GM18499 (cell line): ENCODE results near the gene ISLR.

ENCODE experiments used
- ATAC-seq: cut with Tn5 transposase; IDR thresholded peaks from one replicate; pipeline ENCODE4 v1.9.1; 2021; ENCODE audit warnings: moderate number of reproducible peaks; ENCODE audit not compliant: insufficient read depth, unreplicated experiment

The ISLR gene

DNA sequence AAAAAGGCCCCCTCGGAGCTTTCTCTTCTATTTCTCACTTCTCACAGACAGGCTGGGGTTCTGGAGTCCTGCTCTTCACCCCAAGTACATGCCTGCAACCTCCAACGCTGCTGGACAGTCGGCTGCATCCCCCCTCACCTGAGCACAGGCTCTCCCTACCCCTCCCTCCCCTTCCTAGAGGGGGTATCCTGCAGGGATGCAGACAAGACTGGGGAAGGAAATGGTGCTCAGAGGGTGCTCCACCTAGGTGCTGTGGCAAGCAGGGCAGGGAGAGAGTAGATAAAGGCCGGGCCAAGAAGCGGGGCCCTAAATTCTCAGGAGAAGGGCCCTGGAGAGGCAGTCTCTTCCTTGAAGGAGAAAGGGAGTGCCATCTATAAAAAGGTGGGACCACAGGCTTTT is 36.0 kb downstream of the ISLR start:
- ATAC-seq, result no peak

DNA sequence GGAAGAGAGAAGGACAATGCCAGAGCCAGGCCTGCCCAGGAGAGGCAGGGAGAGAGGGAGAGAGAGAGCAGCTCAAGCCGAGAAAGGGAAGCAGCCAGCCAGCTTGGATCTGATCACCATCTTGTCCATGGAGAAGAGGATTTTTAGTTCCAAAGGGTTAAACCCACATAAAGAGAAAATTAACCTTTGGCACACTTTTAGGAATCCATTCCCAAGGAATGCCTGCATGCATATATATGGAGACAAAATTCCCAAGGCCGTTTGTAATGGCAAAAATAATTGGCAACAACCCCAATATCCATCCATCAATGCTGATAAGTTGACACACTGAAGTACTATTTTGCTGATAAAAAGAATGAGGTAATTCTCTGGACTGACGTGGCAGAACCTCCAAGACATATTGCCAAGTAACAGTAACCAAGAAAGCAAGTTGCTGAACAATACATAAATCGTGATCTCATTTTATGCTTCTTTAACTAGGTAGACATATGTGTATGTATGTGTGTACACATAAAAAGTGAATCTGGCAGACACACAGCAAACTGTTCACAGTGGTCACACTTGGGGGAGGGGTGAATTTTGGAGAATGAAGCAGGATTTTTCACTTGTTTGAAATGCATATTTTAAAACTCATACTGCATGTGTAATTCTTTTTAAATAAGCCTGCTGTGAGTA is 36.6 kb downstream of the ISLR start:
- no peak for ATAC-seq

DNA sequence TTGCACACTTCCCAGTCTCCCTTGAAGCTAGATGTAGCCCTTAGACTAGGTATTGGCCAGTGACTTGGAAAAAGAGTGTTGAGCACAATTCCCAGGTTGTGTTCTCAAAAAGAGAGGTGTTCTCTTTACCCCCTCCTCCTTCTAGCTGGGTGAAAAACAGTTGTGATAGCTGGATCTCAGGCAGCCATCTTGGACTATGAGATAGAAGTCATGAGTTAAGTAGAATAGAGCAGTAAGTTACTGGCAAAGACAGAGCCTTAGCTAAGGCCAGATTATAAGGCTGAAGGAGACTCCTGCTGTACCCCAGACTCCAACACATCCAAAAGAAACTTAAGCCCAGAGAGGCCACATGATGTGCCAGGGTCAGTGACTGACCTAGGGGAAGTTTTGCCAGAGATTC is 37.2 kb downstream of the ISLR start:
- no peak for ATAC-seq

DNA sequence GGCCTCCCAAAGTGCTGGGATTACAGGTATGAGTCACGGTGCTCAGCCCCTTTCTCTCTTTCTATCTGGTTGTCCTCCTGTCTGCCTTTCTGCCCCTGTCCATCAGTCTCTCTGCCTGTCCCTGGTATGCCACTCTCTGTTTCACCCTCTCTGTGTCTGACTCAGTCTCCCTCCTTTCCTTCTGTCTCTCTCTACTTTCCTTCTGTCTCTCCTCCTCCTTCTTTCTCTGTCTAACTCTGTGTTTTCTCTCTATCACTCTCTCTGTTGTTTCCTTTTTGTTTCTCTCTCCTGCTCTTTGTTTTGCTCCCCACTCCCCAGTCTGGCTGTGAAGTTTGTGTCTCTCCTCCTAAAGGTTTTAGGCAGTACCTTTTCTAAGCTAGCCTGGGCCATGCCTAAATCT is 38.1 kb downstream of the ISLR start:
- no peak for ATAC-seq

DNA sequence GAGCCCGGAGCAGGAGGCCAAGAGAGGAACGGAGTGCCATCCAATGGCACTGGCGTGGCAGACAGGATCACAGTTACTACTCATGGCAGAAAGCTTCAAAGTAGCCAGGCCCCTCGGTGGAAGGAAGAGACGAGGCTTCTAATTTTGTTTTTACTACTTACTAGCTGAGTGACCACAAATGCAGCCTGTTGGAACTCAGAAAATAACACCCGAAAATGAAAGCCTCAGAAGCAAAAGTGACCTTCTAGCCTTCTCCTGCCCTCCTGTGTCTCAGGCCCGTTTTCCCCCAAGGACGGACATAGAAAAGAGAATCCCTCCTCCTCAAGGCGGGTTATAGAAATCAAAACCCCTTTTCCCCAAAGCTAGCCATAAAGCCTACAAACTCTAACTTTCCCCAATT is 39.0 kb downstream of the ISLR start:
- ATAC-seq, result no peak

DNA sequence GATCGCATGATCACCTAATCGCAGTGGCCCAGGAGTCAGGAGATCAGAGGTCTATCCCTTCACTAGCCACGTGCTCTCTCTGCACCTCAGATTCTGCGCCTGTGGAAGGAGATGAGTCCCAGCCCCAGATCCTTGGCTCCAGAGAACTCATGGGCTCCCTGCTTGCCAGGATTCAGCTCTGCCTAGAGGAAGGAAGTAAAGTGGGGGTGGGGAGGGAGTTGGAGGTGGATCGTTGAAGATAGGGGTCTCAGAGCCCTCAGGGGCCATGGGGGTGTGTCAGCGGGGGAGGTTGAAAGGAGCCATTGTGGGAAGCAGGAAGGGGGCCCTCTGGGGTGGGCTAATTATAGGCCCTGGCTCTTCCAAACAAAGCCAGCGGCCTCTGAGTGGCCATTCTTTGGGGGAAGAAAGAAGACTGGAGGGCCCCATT is 40.4 kb downstream of the ISLR start:
- ATAC-seq, result no peak

DNA sequence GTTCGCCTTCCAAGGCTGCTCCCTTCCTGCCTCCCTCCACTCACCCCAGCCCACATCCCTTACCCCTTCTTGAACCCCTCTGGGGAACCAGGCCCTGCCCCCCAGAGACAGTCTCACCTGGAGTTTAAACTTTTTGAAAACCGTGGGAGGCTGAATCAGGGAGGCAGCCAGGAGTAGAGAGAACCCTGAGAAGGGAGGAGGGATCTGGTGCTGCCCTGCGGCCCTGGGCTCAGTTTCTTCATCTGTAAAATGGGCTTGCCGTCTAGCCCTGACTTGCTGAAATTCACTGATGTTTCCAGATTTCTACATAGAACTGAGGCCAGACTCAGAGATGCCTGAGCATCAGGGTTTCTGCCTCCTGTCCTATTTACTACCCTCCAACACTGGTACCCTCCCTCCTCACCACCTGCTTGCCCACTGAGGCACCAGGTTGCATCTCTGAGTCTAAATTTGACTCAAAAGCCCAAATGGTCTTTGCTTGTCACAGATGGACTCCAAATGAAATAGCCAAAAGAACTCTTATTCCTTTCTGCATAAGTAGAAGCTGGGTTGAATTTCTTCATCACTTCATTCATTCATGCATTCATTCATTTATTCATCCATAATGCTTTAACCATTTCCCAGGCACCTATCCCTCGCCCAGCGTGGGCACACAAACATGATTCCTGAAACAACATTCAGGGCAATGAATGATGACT is 41.0 kb downstream of the ISLR start:
- ATAC-seq, result no peak

DNA sequence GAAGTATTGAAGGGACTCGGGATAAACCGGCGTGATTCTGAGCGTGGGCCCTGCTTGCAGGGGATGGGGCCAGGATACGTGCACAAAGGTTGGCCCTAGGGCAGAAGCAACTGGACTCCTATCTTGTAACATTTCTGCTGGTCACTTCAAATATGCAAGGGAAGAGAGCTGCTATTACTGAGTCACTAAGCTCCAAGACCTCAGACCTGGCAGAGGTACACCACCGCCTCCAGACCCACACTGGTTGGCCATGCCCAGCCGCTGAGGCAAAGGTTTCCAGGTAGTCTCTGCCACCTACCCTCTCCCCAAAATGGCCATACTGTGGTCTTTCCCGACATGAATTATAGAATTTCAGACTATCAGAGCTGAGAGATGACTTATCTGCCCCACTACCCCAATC is 42.4 kb downstream of the ISLR start:
- ATAC-seq, result no peak

DNA sequence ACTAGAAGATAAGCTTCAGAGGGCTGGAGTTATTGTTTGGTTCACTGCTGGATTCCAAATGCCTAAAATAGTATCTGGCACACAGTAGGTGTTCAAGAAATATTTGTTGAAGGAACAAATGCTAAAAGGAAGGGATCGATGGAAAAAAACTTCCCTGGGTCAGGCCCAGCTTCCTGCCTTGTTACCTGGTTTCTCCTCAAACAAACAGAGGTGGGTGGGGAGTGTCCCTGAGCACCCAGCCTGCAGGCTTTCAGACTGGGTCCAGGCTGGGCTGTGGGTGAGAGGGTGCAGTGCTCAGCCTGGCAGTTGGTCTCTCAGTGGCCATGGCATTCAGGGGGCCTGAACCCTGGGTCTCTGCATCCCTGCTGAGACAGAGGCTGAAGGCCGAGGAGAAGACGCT is 43.4 kb downstream of the ISLR start:
- ATAC-seq, result no peak

DNA sequence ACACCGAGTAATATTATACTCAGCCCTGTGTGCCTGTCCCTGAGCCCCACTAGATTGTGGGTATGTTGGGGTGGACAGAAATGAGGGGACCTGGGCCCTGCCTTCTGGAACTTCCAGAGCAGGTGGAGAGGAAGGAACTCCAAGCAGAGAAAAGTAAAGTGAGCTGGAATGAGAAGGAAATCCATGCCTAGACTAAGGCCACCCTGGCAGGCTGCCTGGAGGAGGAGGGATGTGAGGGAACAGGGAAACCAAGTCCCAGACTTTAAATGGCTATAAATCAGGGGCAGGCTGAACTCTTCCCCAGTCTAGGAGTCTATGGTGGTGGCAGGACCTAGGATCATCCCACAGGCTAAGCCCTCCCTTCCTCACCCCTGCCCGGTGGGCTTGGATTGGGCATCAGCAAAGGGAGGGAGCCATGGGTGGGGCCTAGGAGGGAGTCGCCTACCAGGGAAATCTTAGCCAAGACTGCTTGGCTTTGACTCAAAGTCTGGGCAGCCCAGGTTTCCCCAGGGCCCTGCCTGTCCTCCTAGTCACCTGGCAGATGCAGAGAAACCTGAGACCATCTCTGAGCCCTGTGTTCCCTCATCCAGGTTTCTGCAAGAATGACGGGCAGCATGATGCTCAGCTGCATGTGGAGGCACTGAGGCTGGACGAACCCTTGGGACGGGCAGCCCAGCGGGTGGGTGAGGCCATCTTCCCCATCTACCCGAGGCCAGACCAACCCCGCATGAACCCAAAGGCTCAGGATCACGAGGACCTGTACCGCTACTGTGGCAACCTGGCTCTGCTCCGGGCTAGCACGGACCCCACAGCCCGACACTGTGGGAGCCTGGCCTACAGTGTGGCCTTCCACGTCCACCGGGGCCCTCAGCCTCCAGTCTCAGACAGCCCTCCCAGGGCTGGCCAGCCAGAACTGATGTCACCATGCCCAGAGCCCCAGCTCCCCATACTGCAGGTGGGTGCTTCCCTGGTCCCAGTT is 44.7 kb downstream of the ISLR start:
- no peak for ATAC-seq

DNA sequence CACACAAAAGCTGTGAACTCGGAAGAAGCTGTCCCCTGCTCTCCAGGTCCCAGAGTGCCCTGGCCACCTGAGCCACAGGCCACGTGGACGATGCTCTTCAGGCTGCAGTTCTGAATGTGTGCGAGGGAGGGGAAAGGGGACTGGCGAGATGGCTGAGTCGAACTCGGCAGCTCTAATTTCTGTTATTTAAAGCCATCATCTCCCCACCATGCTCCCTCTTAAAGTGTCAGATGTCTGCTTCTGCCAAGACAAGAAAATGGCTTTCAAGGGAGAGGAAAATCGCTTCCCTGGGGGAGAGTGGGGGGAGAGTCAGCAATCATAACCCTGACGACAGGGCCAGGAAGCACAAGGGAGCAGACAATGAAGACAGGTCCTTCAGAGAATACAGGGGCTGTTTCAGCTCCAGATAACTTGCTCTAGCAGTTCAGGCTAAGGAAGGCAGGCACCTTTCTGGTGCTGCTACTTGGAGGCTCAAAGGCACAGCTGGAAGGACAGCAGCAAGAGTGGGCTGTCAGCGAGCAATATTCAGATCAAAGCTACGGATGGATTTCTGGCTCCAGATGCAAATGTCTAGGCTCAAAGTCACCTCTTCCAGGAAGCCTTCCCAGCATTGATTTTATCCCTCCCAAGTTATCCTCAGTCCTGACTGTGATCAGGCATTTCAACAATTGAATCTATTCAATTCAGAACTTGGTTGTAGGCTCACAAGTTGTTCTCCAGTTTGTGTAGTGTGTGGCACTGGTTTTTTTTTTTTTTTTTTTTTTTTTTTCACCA is 47.2 kb downstream of the ISLR start:
- ATAC-seq, result no peak

DNA sequence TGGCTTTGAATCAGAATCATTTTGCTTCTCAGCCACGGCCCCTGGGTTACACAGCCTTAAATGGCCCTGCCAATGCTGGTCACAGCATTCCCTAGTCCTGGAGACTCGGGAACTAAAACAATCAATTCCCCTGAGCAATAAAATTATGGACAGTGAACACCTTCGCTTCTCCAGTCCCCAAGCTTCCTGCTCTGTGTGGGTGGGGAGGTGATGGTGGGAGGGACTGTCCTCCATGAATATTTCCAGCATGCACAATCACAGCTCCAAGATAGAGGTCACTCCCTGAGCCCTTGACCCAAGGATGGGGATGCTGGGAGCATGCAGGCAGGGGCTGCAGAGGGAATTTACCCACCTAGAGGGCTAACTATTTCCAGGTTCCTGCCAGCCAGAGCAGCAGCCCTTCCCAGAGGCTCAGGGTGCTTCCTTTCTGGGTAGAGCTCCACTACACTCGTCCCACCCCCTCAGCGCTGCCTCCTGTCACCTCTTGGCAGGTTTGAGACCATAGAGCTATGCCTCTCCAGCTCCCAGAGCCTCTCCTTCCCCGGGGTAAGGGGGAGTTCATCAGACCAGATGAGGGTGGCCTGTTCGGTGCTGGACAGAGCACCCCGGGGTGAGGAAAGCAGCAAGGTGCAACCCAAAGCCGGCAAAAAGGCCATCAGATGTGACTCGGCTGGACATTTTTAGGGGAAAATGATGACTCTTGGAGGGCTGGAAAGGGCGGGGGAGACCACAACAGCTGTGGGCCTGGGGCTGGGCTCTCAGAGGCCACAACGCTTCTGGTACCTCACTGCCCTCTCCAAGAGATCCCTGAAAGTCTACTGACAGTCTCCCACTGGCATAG is 48.1 kb downstream of the ISLR start:
- no peak for ATAC-seq

DNA sequence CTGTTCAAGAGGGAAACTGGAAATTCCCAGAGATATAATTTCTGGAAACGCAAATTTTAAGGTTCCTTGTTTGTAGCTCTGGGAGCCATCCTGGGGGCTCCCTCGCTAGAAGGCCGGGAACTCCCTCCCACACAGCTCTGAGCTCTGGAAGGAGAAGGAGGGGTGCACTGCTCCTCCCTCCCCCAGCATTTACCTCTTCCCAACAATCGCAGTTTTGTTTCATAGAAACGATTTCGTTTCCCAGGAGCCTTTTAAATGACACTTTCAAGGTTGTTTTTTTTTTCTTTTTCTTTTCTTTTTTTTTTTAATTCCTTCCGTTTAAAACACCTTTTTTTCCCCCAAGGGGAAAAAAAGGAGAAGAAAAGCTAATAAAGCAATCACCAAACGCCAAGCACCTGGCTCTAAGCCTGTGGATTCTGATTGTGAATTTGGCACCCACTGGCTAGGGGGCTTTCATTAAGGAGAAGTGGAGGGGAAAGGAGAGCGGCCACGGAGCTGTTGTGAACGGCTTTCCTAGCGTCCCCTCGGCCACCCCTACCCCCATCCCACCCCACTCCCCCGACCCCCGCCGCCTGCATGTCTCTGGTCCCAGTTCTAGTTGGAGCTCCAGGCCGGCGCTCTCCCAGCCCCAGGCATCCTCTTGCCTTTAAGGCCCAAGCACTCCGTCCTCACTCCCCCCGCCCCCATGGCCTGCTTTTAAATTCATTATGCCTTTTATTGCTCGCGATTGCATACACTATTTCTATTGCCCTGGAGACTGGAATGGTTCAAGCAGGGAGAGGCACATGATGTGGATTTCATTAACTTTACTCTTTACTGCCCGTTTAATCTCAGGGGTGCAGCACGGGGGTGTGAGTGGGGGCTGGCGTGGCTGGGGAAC is 49.0 kb downstream of the ISLR start:
- no peak for ATAC-seq

DNA sequence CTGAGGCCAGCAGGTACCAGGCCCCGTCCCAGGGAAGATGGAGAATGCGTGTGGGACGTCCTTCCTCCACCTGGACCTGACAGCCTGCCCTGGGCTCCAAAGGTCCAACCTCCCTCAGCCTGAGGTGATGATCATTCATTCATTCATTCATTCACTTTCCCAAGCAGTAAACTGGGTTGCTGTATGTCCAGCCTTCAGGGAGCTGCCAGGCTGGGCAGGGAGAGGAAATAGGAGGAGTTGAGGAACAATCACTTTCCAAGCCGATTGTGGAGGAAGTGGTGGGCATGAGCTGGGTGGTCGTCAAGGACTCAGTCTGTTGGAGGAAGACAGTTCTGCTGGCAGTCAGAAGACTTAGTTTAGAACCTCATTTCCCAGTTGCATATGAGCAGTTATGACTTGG is 52.4 kb downstream of the ISLR start:
- no peak for ATAC-seq
